Motor neuron (in vitro differentiated cells): Measurements from ENCODE around the gene MAPK12. TPM values are rescaled to one million over a fixed set of nuclear protein-coding genes. Genes with fewer than 3 reads are reported as not detected.
A peak's percentile ranks its signal among the peaks of the same experiment; 100 is the strongest.

Experiments used
- ATAC-seq, 8 experiments: fragments of 200-7000 bp; cut with Tn5 transposase; replicated peaks in 6 of 8; 2 replicates each; pipeline ENCODE4 v1.8.0; 2021; ENCODE audit warnings: mild to moderate bottlenecking in 8 of 8, moderate library complexity in 8 of 8
- H3K27ac ChIP-seq, 2 donors: fragments of 250-450 bp; sonication (Bioruptor Pico); 2 replicates each; pipeline ENCODE4 v1.9.0; 2021; ENCODE audit warnings: antibody characterized with exemption in 2 of 2, mild to moderate bottlenecking in 2 of 2, moderate library complexity in 1 of 2
- H3K4me1 ChIP-seq, 2 donors: fragments of 250-450 bp; sonication (Bioruptor Pico); replicated peaks in 1 of 2; 2 replicates each; pipeline ENCODE4 v1.6.1; 2021; ENCODE audit warnings: antibody characterized with exemption in 2 of 2, mild to moderate bottlenecking in 2 of 2, moderate library complexity in 1 of 2
- H3K4me3 ChIP-seq, 5 donors: fragments of 250-450 bp; sonication (Bioruptor Pico); 2 replicates each; pipeline ENCODE4 v1.9.0; 2021; ENCODE audit warnings: antibody characterized with exemption in 5 of 5, mild to moderate bottlenecking in 5 of 5, moderate library complexity in 4 of 5
- WGBS, 10 experiments: fragments of 450-650 bp; shearing (Covaris generic); methylation state at CpG; one replicate each; pipeline ENCODE4 v1.0.0; 2022; 5-methylcytosine and 5-hydroxymethylcytosine counted together
- in situ Hi-C, 9 experiments: fragments of 400-800 bp; cut with MboI; loops; one replicate each; pipeline ENCODE4 v1.15.0; 2021; ENCODE audit warnings: low sequenced_read_pairs in 9 of 9, low pct_unique_long_range_greater_than_20kb in 2 of 9; ENCODE audit not compliant: unreplicated experiment in 9 of 9
- total RNA-seq, 8 experiments: library from RNA; unstranded; fragments of 300-600 nt; gene quantifications; 2 replicates each; pipeline versions ENCODE4 v1.2.3 to v1.2.4, GENCODE V29; 2022

MAPK12 gene
- total RNA-seq, 8 experiments from 2014 or later: 8.8 to 34.7 (median 22.7) TPM

DNA sequence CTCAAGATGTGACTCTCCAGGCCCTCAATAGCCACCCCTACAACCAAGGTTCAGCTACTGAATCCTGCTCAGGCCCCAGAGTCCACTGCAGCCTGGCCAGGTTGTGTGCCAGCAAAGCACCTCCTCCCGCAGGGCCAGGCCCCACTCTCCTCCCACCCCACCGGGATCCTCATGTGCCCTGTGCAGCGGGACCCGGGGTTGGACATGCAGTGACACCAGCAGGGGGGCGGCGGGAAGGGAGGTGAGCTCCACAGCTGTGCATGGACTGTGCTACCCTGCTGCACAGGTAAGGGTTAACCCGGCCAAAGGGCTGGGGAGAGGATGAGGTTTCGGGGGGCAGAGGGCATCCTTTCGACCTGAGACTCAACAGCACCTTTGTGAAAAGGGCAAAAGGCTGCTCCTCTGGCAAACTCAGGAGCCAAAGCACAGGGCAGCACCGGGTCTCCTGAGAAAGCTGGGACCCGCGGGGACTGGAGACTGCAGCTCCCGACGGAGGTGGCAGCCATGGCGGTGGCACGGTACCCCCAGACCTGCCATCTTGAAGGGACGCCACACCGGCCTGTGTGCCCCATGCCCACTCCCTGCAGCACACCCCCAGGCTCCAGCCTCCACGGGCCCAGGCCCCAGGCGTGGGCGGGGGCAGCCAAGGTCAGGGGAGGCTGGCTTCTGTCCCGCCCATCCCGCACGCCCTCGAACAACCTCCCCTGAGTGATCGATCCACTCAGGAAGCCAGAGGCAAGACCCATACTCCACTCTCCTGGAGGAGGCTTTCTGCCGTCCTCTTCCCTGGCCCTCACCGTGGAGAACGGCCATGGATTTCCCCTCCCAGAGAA is 35.4 kb upstream of the MAPK12 start:
- no peak overlapping the region for H3K4me3 ChIP-seq
- no peak overlapping the region for H3K27ac ChIP-seq
- peaks cover 32 to 43% of the 10 kb centered on the region in 2 donors for H3K4me1 ChIP-seq
- no peak for ATAC-seq
- 80 to 100% (median 83%) methylated on average over 1 to 8 of the region's 29 CpGs; no CpG with 5 or more reads in 5 of the 10 experiments for whole genome bisulfite sequencing, 10 experiments
- in situ Hi-C loops: no loop called here

DNA sequence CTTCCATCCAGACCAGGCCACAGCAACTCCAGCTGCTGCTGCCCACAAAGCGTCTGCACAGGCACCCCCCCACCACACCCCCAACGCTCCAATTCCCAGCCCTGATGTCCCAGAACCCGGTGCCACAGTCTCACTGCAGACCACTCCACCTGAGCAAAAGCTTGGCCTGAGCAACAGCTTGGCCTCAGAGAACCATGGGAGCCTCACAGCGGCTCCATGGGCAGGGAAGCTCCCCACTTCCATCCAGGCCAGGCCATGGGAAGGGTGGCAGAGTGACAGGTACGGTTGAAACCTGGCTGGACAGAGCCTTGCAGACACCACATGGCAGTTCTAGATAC is 32.8 kb upstream of the MAPK12 start:
- Histone ChIP-seq H3K27ac (no peak overlapping the region), H3K4me3 (no peak overlapping the region), H3K4me1 (peaks cover 6 to 17% of the 10 kb centered on the region in 2 donors)
- no peak for ATAC-seq
- WGBS, 10 experiments: 92 to 100% methylated on average over 1 to 2 of the region's 5 CpGs; no CpG with 5 or more reads in 8 of the 10 experiments
- in situ Hi-C loops: no loop called here

DNA sequence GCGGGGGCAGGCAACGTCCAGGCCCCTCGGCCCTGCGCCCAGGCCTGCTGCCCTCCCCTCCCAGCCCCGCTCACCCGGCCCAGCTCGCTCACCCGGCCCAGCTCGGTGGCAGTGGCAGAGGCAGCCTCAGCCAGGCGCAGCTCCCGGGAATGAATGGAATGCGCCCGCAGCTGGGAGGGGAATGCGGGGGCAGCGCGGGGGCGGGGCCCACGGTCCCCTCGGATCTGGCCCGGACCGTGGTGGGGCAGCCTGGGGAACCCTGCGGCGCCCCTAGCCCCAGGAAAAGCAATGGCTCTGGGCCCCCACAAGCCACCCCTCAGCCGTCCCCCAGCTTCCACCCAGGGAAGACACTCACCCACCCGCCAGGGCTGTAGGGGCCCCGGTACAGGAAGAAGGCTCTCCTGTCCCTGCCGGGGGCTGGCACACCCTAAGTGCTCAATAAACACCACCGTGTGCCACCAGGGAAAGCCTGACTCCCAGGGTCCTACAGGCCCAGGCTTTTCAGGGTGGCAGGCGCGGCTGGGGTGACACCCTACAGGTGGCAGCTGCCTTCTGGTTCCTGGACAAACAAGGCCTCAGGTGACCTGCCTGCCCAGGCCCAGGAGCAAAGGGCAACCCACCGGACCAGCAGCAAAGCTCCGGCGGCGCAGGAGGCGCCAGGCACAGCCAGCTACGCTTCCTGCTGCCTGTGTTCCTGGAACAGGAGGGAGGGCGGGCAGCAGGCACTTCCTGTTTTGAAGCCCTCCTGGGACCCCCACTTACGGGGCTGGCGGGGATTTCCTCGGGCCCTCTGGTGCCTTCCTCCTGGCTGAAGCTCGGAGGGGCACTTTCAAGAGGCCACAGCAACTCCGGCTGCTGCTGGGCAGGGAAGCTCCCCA is 32.2 kb upstream of the MAPK12 start:
- no peak overlapping the region for H3K4me3 ChIP-seq
- WGBS, 10 experiments: 60 to 97% (median 68%) methylated on average over 1 to 11 of the region's 42 CpGs; no CpG with 5 or more reads in 7 of the 10 experiments
- H3K4me1 ChIP-seq: peaks cover 0 to 11% of the 10 kb centered on the region in 2 donors
- in situ Hi-C loops: no loop called here
- no peak overlapping the region for H3K27ac ChIP-seq
- ATAC-seq: peak; percentile 50 to 88 (median 75)

DNA sequence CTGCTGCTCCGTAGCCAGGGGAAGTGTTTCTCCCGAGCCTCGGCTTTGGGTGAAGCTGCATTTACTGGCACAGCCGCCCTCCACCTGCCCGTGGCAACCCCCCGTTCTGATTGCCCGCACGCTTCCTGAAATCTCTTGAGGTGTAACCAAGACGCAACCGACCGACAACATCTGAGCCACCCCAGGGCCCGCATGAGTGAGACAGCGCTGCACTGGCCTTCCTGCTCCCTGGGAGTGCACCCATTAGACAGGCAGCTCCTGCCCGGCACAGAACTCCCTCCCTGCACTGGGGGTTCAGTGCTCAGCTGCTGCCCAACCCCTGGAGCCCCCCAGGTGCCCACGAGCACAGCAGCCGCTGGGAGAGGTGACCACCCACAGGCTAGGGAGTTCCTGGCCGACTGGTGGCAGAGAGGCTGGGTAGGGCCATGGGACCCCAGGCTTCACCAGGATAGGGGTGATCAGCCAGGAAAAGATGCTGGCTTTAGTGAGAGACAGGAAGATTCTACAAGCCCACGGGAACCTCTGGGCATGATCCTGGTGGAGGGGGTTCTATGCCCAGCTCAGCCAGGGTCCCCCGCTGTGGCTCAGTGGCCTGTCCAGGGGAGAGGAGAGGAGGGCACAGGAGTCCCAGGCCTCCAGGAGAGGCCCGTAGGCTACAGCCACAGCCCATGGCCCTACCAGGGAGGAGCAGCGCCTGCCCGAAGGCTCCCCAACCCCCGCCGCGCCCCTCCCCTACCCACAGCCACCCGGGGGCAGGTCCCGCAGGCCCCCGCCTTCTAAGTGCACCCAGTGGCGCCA is 31.4 kb upstream of the MAPK12 start:
- H3K4me3 ChIP-seq: no peak overlapping the region
- no peak overlapping the region for H3K27ac ChIP-seq
- in situ Hi-C loops: no loop called here
- ATAC-seq: peak in 3 of 8 experiments; percentile 27 to 42 (median 30)
- H3K4me1 ChIP-seq: peaks cover 0 to 8% of the 10 kb centered on the region in 2 donors
- WGBS, 10 experiments: 0 to 100% (median 97%) methylated on average over 1 to 12 of the region's 29 CpGs; no CpG with 5 or more reads in 3 of the 10 experiments

DNA sequence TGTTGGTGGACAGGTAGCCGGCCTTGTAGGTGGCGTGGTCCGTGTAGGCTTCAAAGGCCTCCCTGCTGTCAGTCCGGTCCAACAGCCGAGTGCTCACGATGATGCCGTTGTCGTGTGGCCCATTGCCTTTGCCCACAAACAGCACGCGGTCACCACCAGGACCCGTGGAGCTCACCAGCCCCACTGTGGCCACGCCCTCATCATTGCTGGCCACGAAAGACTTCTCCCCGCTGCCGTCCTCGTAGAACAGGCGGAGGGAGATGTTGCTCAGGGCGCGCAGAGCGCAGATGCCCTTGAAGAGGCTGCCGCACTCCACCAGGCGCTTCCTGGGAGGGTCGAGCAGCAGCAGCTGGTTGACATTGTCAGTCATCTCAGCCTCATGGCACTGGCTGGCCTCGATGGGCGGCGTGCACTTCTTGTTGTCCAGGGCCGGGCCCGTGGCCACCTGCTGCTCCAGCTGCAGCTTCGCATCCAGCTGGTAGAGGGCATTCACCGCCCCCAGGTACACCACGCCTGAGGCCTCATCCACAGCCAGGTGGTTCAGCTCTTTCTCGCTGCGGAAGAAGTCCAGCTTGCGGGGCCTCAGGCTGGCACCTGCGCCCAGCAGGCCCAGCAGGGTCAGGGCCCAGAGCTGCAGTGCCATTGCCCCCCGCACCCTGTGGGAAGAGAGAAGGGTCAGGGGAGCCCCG is 28.6 kb upstream of the MAPK12 start:
- H3K27ac ChIP-seq: no peak overlapping the region
- WGBS, 10 experiments: 92 to 100% (median 100%) methylated on average over 1 to 20 of the region's 37 CpGs; no CpG with 5 or more reads in 6 of the 10 experiments
- H3K4me1 ChIP-seq: peaks cover 0 to 8% of the 10 kb centered on the region in 2 donors
- H3K4me3 ChIP-seq: no peak overlapping the region
- no peak for ATAC-seq
- in situ Hi-C loops: no loop called here

DNA sequence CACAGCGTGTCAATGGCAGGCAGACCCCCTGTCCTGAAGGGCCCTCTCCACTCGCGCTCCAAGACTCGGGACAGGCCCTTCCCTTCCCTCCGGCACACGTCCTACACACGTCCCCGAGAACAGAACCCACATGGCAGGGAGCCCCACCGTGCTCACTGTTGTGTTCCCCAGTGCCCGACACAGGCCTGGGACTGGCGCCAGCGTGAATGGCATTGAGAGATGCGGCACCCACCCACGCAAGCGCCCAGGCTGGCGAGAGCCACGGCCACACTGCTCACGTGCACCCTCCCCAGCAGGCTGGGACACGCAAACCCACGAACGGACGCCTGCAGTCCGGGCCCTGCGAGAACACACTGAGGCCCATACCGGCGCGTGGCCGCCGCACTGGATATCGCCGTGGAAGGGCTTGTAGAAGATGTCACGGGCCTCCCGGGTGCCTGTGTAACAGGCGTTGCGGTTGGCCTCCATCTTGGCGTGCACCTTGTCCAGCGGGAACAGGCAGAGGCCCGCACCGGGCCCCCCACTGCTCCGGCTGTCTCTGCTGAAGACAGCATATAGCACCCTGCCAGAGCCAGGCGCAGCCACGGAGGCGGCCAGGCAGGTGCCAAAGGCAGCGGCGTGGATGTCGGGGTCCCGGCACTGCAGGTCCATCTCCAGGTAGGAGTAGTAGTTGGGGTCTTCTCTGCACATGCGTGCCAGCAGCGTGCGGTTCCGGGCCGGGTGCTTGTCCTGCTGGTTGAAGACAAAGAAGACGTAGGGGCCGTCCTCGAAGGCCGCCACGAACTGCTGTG is 27.9 kb upstream of the MAPK12 start:
- Histone ChIP-seq H3K4me1 (peaks cover 0 to 8% of the 10 kb centered on the region in 2 donors), H3K4me3 (no peak overlapping the region), H3K27ac (no peak overlapping the region)
- in situ Hi-C loops: no loop called here
- ATAC-seq: no peak
- 80 to 90% methylated on average over 6 to 9 of the region's 57 CpGs; no CpG with 5 or more reads in 8 of the 10 experiments for WGBS, 10 experiments

DNA sequence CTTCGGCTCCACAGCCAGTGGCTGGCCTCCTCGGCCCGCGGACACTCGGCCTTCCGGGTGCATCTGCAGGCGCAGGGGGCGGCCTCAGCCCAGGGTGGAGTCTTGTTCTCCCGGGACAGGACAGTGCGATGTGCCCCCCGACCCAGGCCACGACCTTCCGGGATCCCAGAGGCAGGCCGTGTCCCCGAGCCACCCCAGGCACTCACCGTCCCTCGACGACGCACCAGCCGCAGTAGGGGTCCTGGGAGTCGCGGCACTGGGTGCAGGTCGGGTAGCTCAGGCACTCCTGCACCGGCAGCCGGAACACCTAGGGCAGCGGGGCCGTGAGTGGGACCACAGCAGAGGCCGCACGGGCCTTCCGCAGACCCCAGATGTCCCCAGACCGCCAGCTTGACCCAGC is 26.2 kb upstream of the MAPK12 start:
- Histone ChIP-seq H3K27ac (no peak overlapping the region), H3K4me3 (no peak overlapping the region), H3K4me1 (peaks cover 0 to under 1% of the 10 kb centered on the region in 2 donors)
- 90 to 100% (median 90%) methylated on average over 2 of the region's 31 CpGs; no CpG with 5 or more reads in 7 of the 10 experiments for WGBS, 10 experiments
- in situ Hi-C loops: no loop called here
- ATAC-seq: no peak

DNA sequence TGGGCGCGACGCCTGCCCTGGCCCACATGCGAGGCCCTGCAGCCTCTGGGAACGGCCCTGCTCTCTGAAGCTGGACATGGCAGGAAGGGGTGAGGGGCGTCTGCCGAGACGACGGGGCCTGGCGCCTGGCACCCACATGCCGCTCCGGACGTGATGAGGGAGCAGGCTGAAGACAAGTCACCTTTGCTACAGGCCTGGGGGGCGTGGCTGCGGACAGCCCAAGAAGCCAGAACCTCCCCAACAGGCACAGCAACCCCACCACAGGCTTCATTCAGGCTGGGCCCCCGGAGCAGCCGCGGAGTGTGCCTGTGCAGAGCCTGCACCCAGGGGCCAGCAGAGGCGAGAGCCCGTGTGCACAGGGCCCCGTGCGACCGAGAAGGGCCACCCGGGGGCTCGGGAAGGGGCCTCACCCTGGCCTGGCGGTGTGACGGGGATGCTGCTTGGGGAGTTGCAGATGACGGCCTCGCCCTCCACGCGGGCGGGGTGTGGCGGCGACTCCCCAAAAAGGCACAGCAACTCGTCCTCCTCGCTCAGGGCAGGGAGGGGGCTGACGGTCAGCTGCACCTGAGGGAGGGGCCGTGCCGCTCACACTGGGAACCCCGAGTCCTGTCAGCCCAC is 25.3 kb upstream of the MAPK12 start:
- WGBS, 10 experiments: 80 to 98% (median 94%) methylated on average over 2 to 11 of the region's 40 CpGs; no CpG with 5 or more reads in 7 of the 10 experiments
- Histone ChIP-seq H3K4me1 (no peaks in the 10 kb centered on the region), H3K4me3 (no peak overlapping the region), H3K27ac (no peak overlapping the region)
- in situ Hi-C loops: no loop called here
- no peak for ATAC-seq

DNA sequence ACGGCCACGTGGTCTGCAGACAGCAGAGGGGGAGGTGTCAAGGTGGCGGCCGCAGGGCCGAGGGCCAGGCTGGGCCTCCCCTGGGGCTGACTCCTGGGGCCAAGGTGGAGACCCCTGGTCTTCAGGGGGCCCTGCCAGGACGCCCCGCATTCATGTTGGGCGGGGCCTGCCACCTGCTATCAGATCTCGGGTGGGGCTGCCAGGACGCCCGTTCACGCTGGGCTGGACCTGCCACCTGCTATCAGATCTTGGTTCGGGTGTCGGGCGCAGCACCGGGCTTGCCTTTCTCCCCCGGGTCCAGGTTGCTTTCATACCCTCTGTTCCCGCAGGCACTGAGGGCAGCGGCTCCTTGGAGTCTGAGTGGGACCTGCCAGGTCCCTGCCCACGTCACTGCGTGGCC is 24.8 kb upstream of the MAPK12 start:
- H3K4me1 ChIP-seq: no peaks in the 10 kb centered on the region
- in situ Hi-C loops: no loop called here
- ATAC-seq: no peak
- no peak overlapping the region for H3K4me3 ChIP-seq
- WGBS, 10 experiments: 100% methylated on average over 2 of the region's 21 CpGs; no CpG with 5 or more reads in 9 of the 10 experiments
- H3K27ac ChIP-seq: no peak overlapping the region

DNA sequence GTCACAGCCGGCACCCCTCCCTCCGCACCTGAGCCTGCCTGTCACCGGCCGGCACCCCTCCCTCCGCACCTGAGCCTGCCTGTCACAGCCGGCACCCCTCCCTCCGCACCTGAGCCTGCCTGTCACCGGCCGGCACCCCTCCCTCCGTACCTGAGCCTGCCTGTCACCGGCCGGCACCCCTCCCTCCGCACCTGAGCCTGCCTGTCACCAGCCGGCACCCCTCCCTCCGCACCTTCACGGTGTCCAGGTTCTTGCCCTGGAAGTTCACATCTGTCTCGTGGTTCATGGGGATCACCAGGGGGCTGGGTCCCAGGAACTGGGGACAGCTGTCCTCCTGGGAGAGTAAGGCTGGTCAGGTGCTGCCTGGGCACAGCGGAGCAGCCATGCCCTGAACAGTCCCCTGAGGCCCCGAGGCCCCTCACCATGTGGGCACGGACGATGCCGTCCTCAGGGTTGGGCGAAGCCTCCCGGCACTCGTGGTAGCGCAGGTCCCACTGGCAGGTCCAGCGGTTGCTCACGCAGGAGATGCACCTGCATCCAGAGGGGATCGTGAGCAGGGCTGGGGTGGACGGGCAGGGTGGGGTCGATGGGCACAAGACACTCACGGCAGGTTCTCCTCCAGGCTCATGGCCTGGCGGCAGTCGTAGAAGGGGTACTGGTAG is 24.2 kb upstream of the MAPK12 start:
- 90 to 100% (median 96%) methylated on average over 3 to 5 of the region's 34 CpGs; no CpG with 5 or more reads in 7 of the 10 experiments for WGBS, 10 experiments
- no peak overlapping the region for H3K27ac ChIP-seq

DNA sequence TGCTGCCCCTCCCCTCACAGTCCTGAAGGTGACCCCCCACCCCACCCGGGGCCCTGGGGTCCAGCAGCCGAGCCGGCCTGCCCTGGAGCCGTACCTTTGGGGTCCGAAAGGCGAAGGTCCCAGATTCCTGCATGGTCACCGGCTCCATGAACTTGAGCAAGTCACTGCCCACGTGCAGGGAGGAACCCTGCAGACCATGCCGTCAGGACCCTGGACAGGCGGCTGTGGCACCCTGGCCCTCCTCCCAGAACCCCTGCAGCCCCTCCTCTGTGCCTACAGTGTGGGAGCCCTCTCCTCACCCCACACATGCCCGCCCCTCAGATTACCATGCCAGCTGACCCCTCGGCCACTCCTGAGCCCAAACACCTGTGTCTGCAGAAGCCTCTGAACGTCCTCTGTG is 23.0 kb upstream of the MAPK12 start:
- no peak overlapping the region for H3K4me3 ChIP-seq
- no peaks in the 10 kb centered on the region for H3K4me1 ChIP-seq
- no CpG with 5 or more reads among the region's 13 CpGs for WGBS, 10 experiments
- no peak for ATAC-seq
- in situ Hi-C loops: no loop called here
- no peak overlapping the region for H3K27ac ChIP-seq

More for the DNA sequence above, 24.2 kb upstream of the MAPK12 start:
- Histone ChIP-seq H3K4me3 (no peak overlapping the region), H3K4me1 (no peaks in the 10 kb centered on the region)
- no peak for ATAC-seq
- in situ Hi-C loops: no loop called here
